GM12878 (cell line): ENCODE measurements around the gene PCDHGB2. TPM values are rescaled to one million over a fixed set of nuclear protein-coding genes. Genes with fewer than 3 reads are reported as not detected.
"Not testable (repeated sequence)": the region's sequence is repeated elsewhere in the genome, so short reads cannot be mapped to it uniquely, and the experiment has no call there.

Experiments
- ATAC-seq: fragments of 200-7000 bp; cut with Tn5 transposase; 3 replicates; pipeline ENCODE4 v1.9.1; 2020; ENCODE audit warnings: mild to moderate bottlenecking, moderate library complexity
- BruUV-seq: library from RNA; stranded (reverse); fragments of 400-500 nt; replicated peaks from 2 replicates; lab custom pipeline; 2021; lab: Mats Ljungman, UMichigan
- CTCF ChIA-PET: fragments of 300-600 bp; sonication (Branson Sonifier 250); formaldehyde crosslinking; extraction: SDS; loops from one replicate; lab custom pipeline; 2021; ENCODE audit warnings: inconsistent platforms; lab: Yijun Ruan, JAX
- POLR2A ChIA-PET: fragments of 350-600 bp; formaldehyde crosslinking; extraction: SDS; loops from one replicate; lab custom pipeline; 2021; ENCODE audit warnings: inconsistent platforms; lab: Charles Lee
- RAD21 ChIA-PET: fragments of 300-600 bp; sonication (Branson Sonifier 250); formaldehyde crosslinking; loops from one replicate; lab custom pipeline; 2023; ENCODE audit warnings: antibody characterized with exemption; ENCODE audit not compliant: unreplicated experiment; lab: Charles Lee
- SMC1A ChIA-PET: fragments of 300-600 bp; sonication (Branson Sonifier 250); formaldehyde crosslinking; loops from one replicate; lab custom pipeline; 2023; ENCODE audit not compliant: unreplicated experiment, uncharacterized antibody; lab: Charles Lee
- DNase-seq: peaks from one replicate; pipeline ENCODE4 v3.0.0-alpha.2; 2011; ENCODE audit warnings: low read depth, low spot score
- FAIRE-seq: peaks from 3 replicates; lab custom pipeline; 2011; peaks lifted over from hg19 to GRCh38; lab: Jason Lieb, UNC
- H2AFZ ChIP-seq: 2 replicates; pipeline ENCODE4 v1.6.0; 2011; ENCODE audit warnings: low read depth, low read length, control low read depth; ENCODE audit not compliant: control insufficient read depth
- H3K27ac ChIP-seq: 2 replicates; pipeline ENCODE4 v1.5.1; 2011; ENCODE audit warnings: control low read depth; ENCODE audit not compliant: control insufficient read depth, insufficient read depth
- H3K27me3 ChIP-seq, 2 experiments: replicated peaks in 1 of 2; 2 replicates each; pipeline versions ENCODE4 v1.6.0 to v1.6.1; 2011; ENCODE audit warnings: low read length in 1 of 2; ENCODE audit not compliant: control insufficient read depth in 2 of 2, insufficient read depth in 2 of 2
- H3K36me3 ChIP-seq, 2 experiments: 2 replicates each; pipeline ENCODE4 v1.5.1; 2011; ENCODE audit warnings: low read length in 1 of 2; ENCODE audit not compliant: control insufficient read depth in 2 of 2, insufficient read depth in 2 of 2
- H3K4me1 ChIP-seq: 2 replicates; pipeline ENCODE4 v1.6.1; 2011; ENCODE audit warnings: mild to moderate bottlenecking, low read length, moderate library complexity, mixed read lengths; ENCODE audit not compliant: control insufficient read depth, insufficient read depth
- H3K4me2 ChIP-seq: 2 replicates; pipeline ENCODE4 v1.6.0; 2011; ENCODE audit warnings: control low read depth; ENCODE audit not compliant: control insufficient read depth, insufficient read depth
- H3K4me3 ChIP-seq: fragments of 200-600 bp; sonication (generic); 2 replicates; pipeline ENCODE4 v1.5.1; 2016
- H3K79me2 ChIP-seq: 2 replicates; pipeline ENCODE4 v1.6.0; 2011; ENCODE audit warnings: low read length; ENCODE audit not compliant: control insufficient read depth, insufficient read depth
- H3K9ac ChIP-seq: 2 replicates; pipeline ENCODE4 v1.8.0; 2011; ENCODE audit warnings: low read length, control low read depth, mixed read lengths; ENCODE audit not compliant: control insufficient read depth, insufficient read depth
- H3K9me3 ChIP-seq: replicated peaks from 3 replicates; pipeline ENCODE4 v1.5.1; 2011; ENCODE audit warnings: mild to moderate bottlenecking, low read length; ENCODE audit not compliant: control insufficient read depth, insufficient read depth
- H4K20me1 ChIP-seq: 2 replicates; pipeline ENCODE4 v1.6.0; 2011; ENCODE audit not compliant: control insufficient read depth, insufficient read depth
- CBX5 ChIP-seq: sonication (generic); IDR thresholded peaks from 2 replicates; pipeline ENCODE4 v1.6.1; 2016; ENCODE audit warnings: low read depth, moderate library complexity, mild to moderate bottlenecking, inconsistent platforms
- CREB1 ChIP-seq: IDR thresholded peaks from 2 replicates; pipeline ENCODE4 v1.6.1; 2012; ENCODE audit warnings: low read depth, mild to moderate bottlenecking, inconsistent platforms
- CREM ChIP-seq: IDR thresholded peaks from 2 replicates; pipeline ENCODE4 v1.6.1; 2014; ENCODE audit warnings: antibody characterized with exemption, low read depth
- CTCF ChIP-seq, 3 experiments: IDR thresholded peaks in 2 of 3; conservative IDR thresholded peaks in 1 of 3; 2 replicates each; pipeline ENCODE4 v1.5.1; 2011; ENCODE audit warnings: low read depth in 3 of 3, low read length in 3 of 3, mild to moderate bottlenecking in 3 of 3, control low read depth in 2 of 3, moderate library complexity in 2 of 3, inconsistent platforms in 1 of 3, mixed read lengths in 1 of 3; ENCODE audit not compliant: control insufficient read depth in 2 of 3, insufficient read depth in 1 of 3; ENCODE audit errors: extremely low read depth in 1 of 3
- NFYB ChIP-seq: IDR thresholded peaks from 2 replicates; pipeline ENCODE4 v1.6.1; 2011; ENCODE audit warnings: low read depth, mild to moderate bottlenecking, low read length, improper control_type of control experiment, moderate library complexity; ENCODE audit not compliant: insufficient read depth
- RAD21 ChIP-seq: IDR thresholded peaks from 2 replicates; pipeline ENCODE4 v1.6.1; 2011; ENCODE audit warnings: mild to moderate bottlenecking, low read depth, low read length, moderate library complexity; ENCODE audit not compliant: insufficient read depth
- WGBS: methylation state at CpG from one replicate; pipeline ENCODE4 v1.1.6; 2016; ENCODE audit warnings: low lambda C conversion rate; ENCODE audit not compliant: insufficient replicate concordance, insufficient coverage; ENCODE audit errors: missing lambda C conversion rate; 5-methylcytosine and 5-hydroxymethylcytosine counted together
- in situ Hi-C: fragments of 300-500 bp; cut with MboI; formaldehyde crosslinking; loops from 9 replicates; pipeline ENCODE4 v1.14.3; 2018; ENCODE audit warnings: mixed read lengths
- intact Hi-C: fragments of 100-400 bp; cut with micrococcal nuclease; formaldehyde crosslinking; loops from one replicate; pipeline ENCODE4 v1.14.2; 2022; ENCODE audit not compliant: unreplicated experiment
- polyA plus RNA-seq, 11 experiments: library from polyadenylated mRNA; depleted of rRNA in 4 of 11; unstranded in 6 of 11; stranded (reverse) in 5 of 11; fragments of >200 nt; fragmentation: Nextera tagmentation in 4 of 11; fragmentation: Illumina TruSeq in 1 of 11; extraction: Ambion mirVana in 4 of 11; extraction: Trizol in 1 of 11; gene quantifications; 1 replicate in 1 of 11; 2 replicates in 10 of 11; pipeline versions ENCODE4 v1.2.1 to v1.2.3, GENCODE V29; 2011 to 2016; ENCODE audit warnings: inconsistent platforms in 2 of 11, missing spikeins in 2 of 11, low read depth in 1 of 11
- total RNA-seq, 4 experiments: library from RNA; depleted of rRNA in 3 of 4; stranded (reverse); fragments of >200 nt in 3 of 4; fragmentation: Illumina TruSeq in 1 of 4; extraction: Trizol in 1 of 4; gene quantifications; 2 replicates each; pipeline versions ENCODE4 v1.2.1 to v1.2.3, GENCODE V29; 2013 to 2021

Gene PCDHGB2
- total and polyA plus RNA-seq, 10 of the 15 experiments (the other 5 are each of a cell fraction or from before 2014, with no cell fraction given), result 0.06 to 0.38 (median 0.19) TPM; not detected in 2

GRCh38 chr5:141403387-141403786 lies 43.6 kb downstream of the PCDHGB2 start:
- H3K27me3 ChIP-seq, result no peaks in the 10 kb centered on the region
- SMC1A ChIA-PET, result interaction anchor here (0.7 to 1.4 kb wide), 2 partner anchors 9 to 33 kb away, joined by 3 to 4 read pairs; partner anchors contain the start of genes PCDHGA10 and PCDHGB3
- no peak overlapping the region for H3K4me2 ChIP-seq
- DNase-seq (no peak), ATAC-seq (no peak), FAIRE-seq (no peak)
- CTCF ChIA-PET, result interaction anchor here (0.6 to 1.7 kb wide), 6 partner anchors 9 to 736 kb away, joined by 3 to 8 read pairs (median 3); partner anchors contain the start of genes PCDHGA10 and PCDHGA12
- BruUV-seq, result no TSS peak
- TF ChIP-seq NFYB, result no peak
- WGBS, result 74% methylated on average over 22 of the region's 22 CpGs
- no peak overlapping the region for H3K27ac ChIP-seq
- peaks cover 21% of the 10 kb centered on the region for H3K9me3 ChIP-seq
- no peaks in the 10 kb centered on the region for H3K36me3 ChIP-seq
- H3K4me3 ChIP-seq, result no peak overlapping the region
- in situ Hi-C loops (no loop called here), intact Hi-C loops (no loop called here)
- no peaks in the 10 kb centered on the region for H4K20me1 ChIP-seq
- no peaks in the 10 kb centered on the region for H3K4me1 ChIP-seq
- H3K9ac ChIP-seq, result no peak overlapping the region
- RAD21 ChIA-PET, result no interaction called here
- no peak overlapping the region for H2AFZ ChIP-seq
- no peaks in the 10 kb centered on the region for H3K79me2 ChIP-seq
- POLR2A ChIA-PET, result no interaction called here

DNA sequence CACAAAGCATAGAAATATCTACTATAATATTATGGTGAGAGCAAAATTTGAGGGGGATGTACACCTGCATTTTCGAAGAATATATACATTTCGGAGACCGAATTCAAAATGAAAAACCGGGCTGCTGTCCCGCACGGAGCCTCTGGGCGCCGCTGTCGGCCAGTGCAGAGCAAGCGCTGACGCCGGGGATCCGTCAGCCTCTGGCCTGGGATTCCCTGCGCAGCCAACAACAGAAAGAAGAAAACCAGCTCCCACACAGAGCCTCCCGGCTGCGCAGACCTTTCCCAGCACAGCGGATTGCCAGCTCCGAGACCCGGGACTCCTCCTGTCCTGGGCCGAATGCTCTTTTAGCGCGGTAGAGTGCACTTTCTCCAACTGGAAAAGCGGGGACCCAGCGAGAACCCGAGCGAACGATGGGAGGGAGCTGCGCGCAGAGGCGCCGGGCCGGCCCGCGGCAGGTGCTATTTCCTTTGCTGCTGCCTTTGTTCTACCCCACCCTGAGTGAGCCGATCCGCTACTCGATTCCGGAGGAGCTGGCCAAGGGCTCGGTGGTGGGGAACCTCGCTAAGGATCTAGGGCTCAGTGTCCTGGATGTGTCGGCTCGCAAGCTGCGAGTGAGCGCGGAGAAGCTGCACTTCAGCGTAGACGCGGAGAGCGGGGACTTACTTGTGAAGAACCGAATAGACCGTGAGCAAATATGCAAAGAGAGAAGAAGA lies 48.2 kb downstream of the PCDHGB2 start, which contains the start of gene PCDHGB6:
Gene PCDHGB6 (plus strand): TSS at position 232 of the 716 bp plus-strand sequence. CDS start 182 bp downstream, at position 414.
- in situ Hi-C loops, BruUV-seq: not testable (repeated sequence)
- RAD21 ChIA-PET, result interaction anchor here (1.0 kb wide), 1 partner anchor 156 kb away, joined by 4 read pairs; no protein-coding TSS in a partner anchor

More for the DNA sequence above, 48.2 kb downstream of the PCDHGB2 start, which contains the start of gene PCDHGB6:
- SMC1A ChIA-PET, result interaction anchor here (1.6 kb wide), 1 partner anchor 150 kb away, joined by 4 read pairs; no protein-coding TSS in a partner anchor
- POLR2A ChIA-PET, H4K20me1 ChIP-seq, H3K4me3 ChIP-seq, intact Hi-C loops, H2AFZ ChIP-seq, H3K36me3 ChIP-seq, FAIRE-seq, H3K27ac ChIP-seq, H3K9ac ChIP-seq, DNase-seq, H3K4me1 ChIP-seq, H3K27me3 ChIP-seq, H3K79me2 ChIP-seq: not testable (repeated sequence)
- CTCF ChIA-PET, result interaction anchor here (1.1 to 3.7 kb wide), 6 partner anchors 11 to 156 kb away, joined by 3 to 20 read pairs (median 8); partner anchors contain the start of genes PCDHGA12, PCDHGB3 and PCDHGC3
- Histone ChIP-seq H3K4me2 (0 out of 2 replicates have a peak within 1 kb of the TSS, but pooled peaks have one; percentile 9), H3K9me3 (peaks cover 13% of the 10 kb centered on the region; the same call in 2 of the 3 replicates)
- 81% methylated on average over 43 of the region's 51 CpGs for WGBS
- TF ChIP-seq CREB1 (0 out of 2 replicates have a peak, but pooled peaks have one; percentile 35), CBX5 (0 out of 2 replicates have a peak, but pooled peaks have one; percentile 64), CREM (peak; percentile 41; the same call in 1 of the 2 replicates), RAD21 (peak; percentile 54), CTCF (IDR thresholded peaks at IDR 0.05 in 2 of 3, conservative IDR thresholded peaks at IDR 0.05 in 1 of 3; ENCODE audit: control insufficient read depth in 2 of 3, extremely low read depth in 1 of 3, insufficient read depth in 1 of 3, low read depth in 3 of 3, low read length in 3 of 3) (peak; percentile 56 to 57 (median 56); a peak in 5 of 6 replicates)
- ATAC-seq, result peak; percentile 69
